SK-N-SH treated with all-trans-retinoic acid at 6 μM for 48 hours (cell line): ENCODE results near the gene SMPD3.

Source experiments
- GLIS3 ChIP-seq: fragments of 250-450 bp; sonication (Bioruptor Pico); IDR thresholded peaks from 2 replicates; pipeline ENCODE4 v1.5.0; 2020; ENCODE audit warnings: mild to moderate bottlenecking, moderate library complexity
- PATZ1 ChIP-seq: fragments of 250-450 bp; sonication (Bioruptor Pico); IDR thresholded peaks from 2 replicates; pipeline ENCODE4 v1.8.0; 2020; ENCODE audit warnings: mild to moderate bottlenecking, moderate library complexity, borderline replicate concordance
- ZFP3 ChIP-seq: fragments of 250-450 bp; sonication (Bioruptor Pico); IDR thresholded peaks from 2 replicates; pipeline ENCODE4 v1.5.0; 2020; ENCODE audit warnings: mild to moderate bottlenecking, moderate library complexity
- ZFP30 ChIP-seq: fragments of 450-650 bp; formaldehyde crosslinking; IDR thresholded peaks from 2 replicates; pipeline ENCODE4 v1.5.0; 2022; ENCODE audit warnings: mild to moderate bottlenecking, moderate library complexity
- ZNF565 ChIP-seq: fragments of 450-650 bp; formaldehyde crosslinking; conservative IDR thresholded peaks from 2 replicates; pipeline ENCODE4 v1.5.0; 2020; ENCODE audit warnings: low read depth, mild to moderate bottlenecking, moderate library complexity

- no peak for TF ChIP-seq ZNF565 (CRISPR knock-in tag)
- no peak for TF ChIP-seq ZFP30
- TF ChIP-seq PATZ1, result no peak
- no peak for TF ChIP-seq GLIS3 (CRISPR knock-in tag)
- TF ChIP-seq ZFP3, result no peak
Observed at GRCh38 chr16:68490358-68490757, 42.0 kb upstream of the SMPD3 start.
